Caco-2 (cell line): ENCODE data around the gene VPS13C. TPM values are rescaled to one million over a fixed set of nuclear protein-coding genes. Genes with fewer than 3 reads are reported as not detected.

Experiments used
- BruUV-seq: library from RNA; stranded (reverse); fragments of 400-500 nt; replicated peaks from 2 replicates; lab custom pipeline; 2021; lab: Mats Ljungman, UMichigan
- CTCF ChIA-PET: fragments of 300-600 bp; sonication (Branson Sonifier 250); formaldehyde crosslinking; loops from one replicate; lab custom pipeline; 2022; ENCODE audit warnings: antibody characterized with exemption; lab: Charles Lee
- POLR2A ChIA-PET: fragments of 300-600 bp; sonication (Branson Sonifier 250); formaldehyde crosslinking; loops from one replicate; lab custom pipeline; 2022; ENCODE audit warnings: antibody characterized with exemption; lab: Charles Lee
- DNase-seq, 2 experiments: peaks; one replicate each; pipeline versions ENCODE4 v3.0.0 to v3.0.0-alpha.2; 2020 to 2022
- H3K27me3 ChIP-seq: replicated peaks from 2 replicates; pipeline ENCODE4 v1.6.0; 2011; ENCODE audit warnings: low read length; ENCODE audit not compliant: control insufficient read depth, insufficient read depth
- H3K36me3 ChIP-seq: 2 replicates; pipeline ENCODE4 v1.5.1; 2011; ENCODE audit warnings: low read length; ENCODE audit not compliant: control insufficient read depth, insufficient read depth
- H3K4me1 ChIP-seq: fragments of 250-450 bp; sonication (Bioruptor Pico); 2 replicates; pipeline ENCODE4 v1.5.1; 2020; ENCODE audit warnings: mild to moderate bottlenecking
- H3K4me3 ChIP-seq: 2 replicates; pipeline ENCODE4 v1.5.1; 2011; ENCODE audit warnings: low read depth, mild to moderate bottlenecking, control low read depth, low read length
- H3K9me3 ChIP-seq: fragments of 250-450 bp; sonication (Bioruptor Pico); 2 replicates; pipeline ENCODE4 v1.5.1; 2020; ENCODE audit warnings: mild to moderate bottlenecking, moderate library complexity
- H3K27ac Mint-ChIP-seq: one replicate; pipeline ENCODE4 v1.8.0; 2022; ENCODE audit warnings: mixed read lengths; ENCODE audit not compliant: unreplicated experiment
- H3K27me3 Mint-ChIP-seq: one replicate; pipeline ENCODE4 v1.8.0; 2022; ENCODE audit warnings: mixed read lengths; ENCODE audit not compliant: insufficient read depth, unreplicated experiment
- H3K36me3 Mint-ChIP-seq: one replicate; pipeline ENCODE4 v1.8.0; 2022; ENCODE audit warnings: mild to moderate bottlenecking, mixed read lengths; ENCODE audit not compliant: insufficient read depth, unreplicated experiment
- H3K4me1 Mint-ChIP-seq: one replicate; pipeline ENCODE4 v1.8.0; 2022; ENCODE audit warnings: low read depth, mixed read lengths; ENCODE audit not compliant: unreplicated experiment
- H3K4me3 Mint-ChIP-seq: one replicate; pipeline ENCODE4 v1.8.0; 2022; ENCODE audit warnings: mild to moderate bottlenecking, moderate library complexity, mixed read lengths; ENCODE audit not compliant: unreplicated experiment
- H3K9me3 Mint-ChIP-seq: one replicate; pipeline ENCODE4 v1.8.0; 2022; ENCODE audit warnings: mixed read lengths; ENCODE audit not compliant: unreplicated experiment
- intact Hi-C: fragments of 100-400 bp; cut with micrococcal nuclease; formaldehyde crosslinking; loops from one replicate; pipeline ENCODE4 v1.10.0; 2022; ENCODE audit not compliant: unreplicated experiment
- total RNA-seq: library from RNA; stranded (reverse); gene quantifications from 2 replicates; pipeline ENCODE4 v1.2.3, GENCODE V29; 2022
- TF ChIP-seq, protein P1 (sequence below), 2 experiments: fragments of 200-600 bp in 1 of 2; IDR thresholded peaks; 1 replicate in 1 of 2; 2 replicates in 1 of 2; pipeline versions ENCODE4 v1.5.1 to v1.8.0; 2011 to 2022; ENCODE audit warnings: antibody characterized with exemption in 1 of 2, control low read depth in 1 of 2, inconsistent platforms in 1 of 2, low read depth in 1 of 2, low read length in 1 of 2, mild to moderate bottlenecking in 1 of 2, moderate library complexity in 1 of 2; ENCODE audit not compliant: insufficient read depth in 1 of 2, severe bottlenecking in 1 of 2, unreplicated experiment in 1 of 2

The VPS13C gene
- total RNA-seq, 1 experiment from 2014 or later = 42.4 TPM

DNA sequence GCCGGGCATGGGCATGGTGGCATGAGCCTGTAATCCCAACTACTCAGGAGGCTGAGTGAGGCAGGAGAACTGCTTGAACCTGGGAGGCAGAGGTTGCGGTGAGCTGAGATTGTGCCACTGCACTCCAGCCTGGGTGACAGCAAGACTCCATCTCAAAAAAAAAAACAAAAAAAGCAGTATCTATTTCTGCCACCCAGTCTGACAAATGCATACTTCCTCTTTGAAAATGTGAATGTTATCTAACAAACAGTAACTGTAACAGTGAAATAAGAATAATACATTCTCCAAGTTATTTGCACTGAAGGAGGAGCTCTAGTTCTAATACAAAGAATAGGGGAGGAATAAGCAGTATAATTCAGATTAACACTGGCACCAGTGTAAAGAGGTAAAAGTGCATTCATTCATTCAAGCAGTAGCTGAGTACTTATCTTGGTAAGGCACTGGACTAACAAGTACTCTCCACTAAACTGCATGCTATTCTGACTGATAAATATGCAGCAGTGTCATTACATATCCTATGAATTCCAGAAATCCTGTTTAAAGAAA, 12.9 kb downstream of the VPS13C start:
- H3K4me1 ChIP-seq = no peaks in the 10 kb centered on the region
- no peak overlapping the region for H3K4me3 ChIP-seq
- intact Hi-C loops = no loop called here
- DNase-seq = no peak
- Mint-ChIP-seq H3K4me1 (peaks cover 7% of the 10 kb centered on the region), H3K4me3 (no peak overlapping the region), H3K36me3 (no peaks in the 10 kb centered on the region), H3K27ac (no peak overlapping the region), H3K27me3 (no peaks in the 10 kb centered on the region), H3K9me3 (no peaks in the 10 kb centered on the region)
- no TSS peak for BruUV-seq
- no peaks in the 10 kb centered on the region for H3K36me3 ChIP-seq
- H3K27me3 ChIP-seq = no peaks in the 10 kb centered on the region
- TF ChIP-seq, protein P1, sequence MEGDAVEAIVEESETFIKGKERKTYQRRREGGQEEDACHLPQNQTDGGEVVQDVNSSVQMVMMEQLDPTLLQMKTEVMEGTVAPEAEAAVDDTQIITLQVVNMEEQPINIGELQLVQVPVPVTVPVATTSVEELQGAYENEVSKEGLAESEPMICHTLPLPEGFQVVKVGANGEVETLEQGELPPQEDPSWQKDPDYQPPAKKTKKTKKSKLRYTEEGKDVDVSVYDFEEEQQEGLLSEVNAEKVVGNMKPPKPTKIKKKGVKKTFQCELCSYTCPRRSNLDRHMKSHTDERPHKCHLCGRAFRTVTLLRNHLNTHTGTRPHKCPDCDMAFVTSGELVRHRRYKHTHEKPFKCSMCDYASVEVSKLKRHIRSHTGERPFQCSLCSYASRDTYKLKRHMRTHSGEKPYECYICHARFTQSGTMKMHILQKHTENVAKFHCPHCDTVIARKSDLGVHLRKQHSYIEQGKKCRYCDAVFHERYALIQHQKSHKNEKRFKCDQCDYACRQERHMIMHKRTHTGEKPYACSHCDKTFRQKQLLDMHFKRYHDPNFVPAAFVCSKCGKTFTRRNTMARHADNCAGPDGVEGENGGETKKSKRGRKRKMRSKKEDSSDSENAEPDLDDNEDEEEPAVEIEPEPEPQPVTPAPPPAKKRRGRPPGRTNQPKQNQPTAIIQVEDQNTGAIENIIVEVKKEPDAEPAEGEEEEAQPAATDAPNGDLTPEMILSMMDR (IDR thresholded peaks at IDR 0.05; ENCODE audit: insufficient read depth in 1 of 2, low read depth in 1 of 2, low read length in 1 of 2, severe bottlenecking in 1 of 2, unreplicated experiment in 1 of 2) = no peak
- ChIA-PET CTCF (no interaction called here), POLR2A (no interaction called here)
- H3K9me3 ChIP-seq = no peaks in the 10 kb centered on the region

DNA sequence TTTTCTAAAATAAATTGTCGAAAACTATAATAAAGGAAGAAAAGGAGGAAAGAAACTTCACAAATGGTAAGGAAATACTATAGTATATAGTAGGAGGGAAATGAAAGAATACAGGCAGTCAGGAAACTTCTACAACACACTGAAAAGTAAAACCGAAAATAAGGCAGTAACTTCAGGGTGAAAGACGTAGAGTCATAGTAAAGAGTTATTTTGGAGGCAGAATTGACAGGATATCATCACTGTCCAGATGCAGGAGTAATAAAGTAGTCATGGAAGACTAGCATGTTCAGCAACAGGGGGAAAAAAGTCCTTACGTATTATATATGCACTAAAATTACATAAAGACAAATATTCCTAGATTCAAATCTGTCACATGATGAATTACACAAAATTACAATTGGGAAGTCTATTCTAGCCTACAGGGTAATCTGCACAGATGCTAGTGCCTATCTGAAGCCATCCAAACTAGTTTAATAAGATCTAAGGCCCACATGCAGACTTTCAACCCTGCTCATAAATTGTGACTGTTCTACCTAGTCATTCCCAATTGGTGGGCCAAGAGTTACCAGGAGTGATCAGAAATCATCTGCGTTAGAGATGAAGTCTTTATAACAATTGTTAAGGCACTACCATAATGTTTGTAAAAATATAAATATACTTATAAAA, 14.0 kb downstream of the VPS13C start:
- Mint-ChIP-seq H3K27ac (no peak overlapping the region), H3K4me1 (peaks cover 7% of the 10 kb centered on the region), H3K36me3 (no peaks in the 10 kb centered on the region), H3K9me3 (no peaks in the 10 kb centered on the region), H3K4me3 (no peak overlapping the region), H3K27me3 (no peaks in the 10 kb centered on the region)
- Histone ChIP-seq H3K4me3 (no peak overlapping the region), H3K9me3 (no peaks in the 10 kb centered on the region), H3K36me3 (no peaks in the 10 kb centered on the region), H3K4me1 (no peaks in the 10 kb centered on the region), H3K27me3 (no peaks in the 10 kb centered on the region)
- no peak for DNase-seq
- ChIA-PET POLR2A (no interaction called here), CTCF (no interaction called here)
- TF ChIP-seq, protein P1 (IDR thresholded peaks at IDR 0.05; ENCODE audit: insufficient read depth in 1 of 2, low read depth in 1 of 2, low read length in 1 of 2, severe bottlenecking in 1 of 2, unreplicated experiment in 1 of 2) = no peak
- BruUV-seq = no TSS peak
- intact Hi-C loops = no loop called here

- Mint-ChIP-seq H3K36me3 (peaks cover 9% of the 10 kb centered on the region), H3K27ac (no peak overlapping the region), H3K27me3 (no peaks in the 10 kb centered on the region), H3K4me3 (no peak overlapping the region), H3K4me1 (no peaks in the 10 kb centered on the region), H3K9me3 (no peaks in the 10 kb centered on the region)
- TF ChIP-seq, protein P1 (IDR thresholded peaks at IDR 0.05; ENCODE audit: insufficient read depth in 1 of 2, low read depth in 1 of 2, low read length in 1 of 2, severe bottlenecking in 1 of 2, unreplicated experiment in 1 of 2) = no peak
- H3K36me3 ChIP-seq = no peaks in the 10 kb centered on the region
- H3K4me1 ChIP-seq = no peaks in the 10 kb centered on the region
- no peak for DNase-seq
- intact Hi-C loops = no loop called here
- ChIA-PET CTCF (no interaction called here), POLR2A (no interaction called here)
- no peaks in the 10 kb centered on the region for H3K9me3 ChIP-seq
- no peaks in the 10 kb centered on the region for H3K27me3 ChIP-seq
- H3K4me3 ChIP-seq = no peak overlapping the region
- no TSS peak for BruUV-seq
Measured at GRCh38 chr15:62035256-62035924, 24.9 kb downstream of the VPS13C start.
